Esophagus squamous epithelium (tissue), 4 donors: ENCODE results near the gene SNX17.
A peak's percentile ranks its signal among the peaks of the same experiment; 100 is the strongest.

Source experiments
- CTCF ChIP-seq, 6 experiments: fragments of 450-650 bp in 4 of 6; fragments of 200-600 bp in 2 of 6; sonication (generic) in 2 of 6; IDR thresholded peaks; one replicate each; pipeline ENCODE4 v1.5.1; 2016 to 2019; ENCODE audit warnings: antibody characterized with exemption in 6 of 6, mild to moderate bottlenecking in 4 of 6, moderate library complexity in 4 of 6
- POLR2A ChIP-seq, 4 donors: fragments of 450-650 bp; IDR thresholded peaks; one replicate each; pipeline ENCODE4 v1.6.1; 2017; ENCODE audit warnings: antibody characterized with exemption in 4 of 4, mild to moderate bottlenecking in 4 of 4, moderate library complexity in 3 of 4

- TF ChIP-seq POLR2A (IDR thresholded peaks at IDR 0.05) = peak in 1 of 4 donors; percentile 5
- TF ChIP-seq CTCF (IDR thresholded peaks at IDR 0.05) = no peak
These were observed 8.4 kb downstream of the SNX17 start for GRCh38 chr2:27378809-27379290.
